Stimulated activated CD8-positive, alpha-beta memory T cell treated with anti-CD3 and anti-CD28 coated beads, Interleukin-4, amount 100 ng/mL, for 48 hours (primary cell): ENCODE results near the gene ADD1.
"Not testable (repeated sequence)": the region's sequence is repeated elsewhere in the genome, so short reads cannot be mapped to it uniquely, and the experiment has no call there.

Experiments used
- DNase-seq: peaks from one replicate; pipeline ENCODE4 v3.0.0-alpha.2; 2020

ADD1 gene

DNA sequence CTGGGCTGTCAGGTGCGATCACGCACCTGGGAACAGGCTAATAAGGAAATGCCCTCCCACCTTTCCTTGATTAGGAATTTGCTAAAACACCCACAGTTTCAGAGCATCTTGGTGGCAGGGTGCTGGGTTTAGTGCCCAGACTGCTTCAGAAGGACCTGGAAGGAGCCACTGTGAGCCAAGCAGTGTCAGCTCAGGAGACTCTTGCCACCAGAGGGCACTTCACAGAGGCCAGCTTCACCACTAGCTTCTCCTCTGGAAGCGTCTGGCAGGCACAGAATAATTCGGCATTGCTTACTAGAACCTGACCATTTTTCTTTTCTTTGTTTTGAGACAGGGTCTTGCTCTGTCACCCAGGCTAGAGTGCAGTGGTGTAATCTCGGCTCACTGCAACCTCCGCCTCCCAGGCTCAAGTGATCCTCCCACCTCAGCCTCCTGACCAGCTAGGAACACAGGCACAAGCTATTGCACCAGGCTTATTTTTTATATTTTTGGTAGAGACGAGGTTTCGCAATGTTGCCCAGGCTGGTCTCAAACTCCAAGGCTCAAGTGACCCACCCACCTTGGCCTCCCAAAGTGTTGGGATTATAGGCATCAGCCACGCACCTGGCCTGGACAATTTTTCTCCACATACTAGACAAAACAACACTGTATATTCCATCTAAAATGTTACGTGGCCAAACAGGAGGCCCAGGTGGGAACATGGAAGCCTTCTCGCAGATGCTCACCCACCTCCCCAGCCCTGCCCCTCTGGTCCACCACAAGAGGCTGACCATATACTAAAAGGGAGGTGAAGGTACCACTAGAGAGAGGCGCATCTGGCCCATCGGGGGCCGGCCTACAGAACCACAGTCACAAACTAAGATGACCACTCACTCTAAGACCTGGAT, 105.5 kb downstream of the ADD1 start:
- DNase-seq = peak; percentile 47

DNA sequence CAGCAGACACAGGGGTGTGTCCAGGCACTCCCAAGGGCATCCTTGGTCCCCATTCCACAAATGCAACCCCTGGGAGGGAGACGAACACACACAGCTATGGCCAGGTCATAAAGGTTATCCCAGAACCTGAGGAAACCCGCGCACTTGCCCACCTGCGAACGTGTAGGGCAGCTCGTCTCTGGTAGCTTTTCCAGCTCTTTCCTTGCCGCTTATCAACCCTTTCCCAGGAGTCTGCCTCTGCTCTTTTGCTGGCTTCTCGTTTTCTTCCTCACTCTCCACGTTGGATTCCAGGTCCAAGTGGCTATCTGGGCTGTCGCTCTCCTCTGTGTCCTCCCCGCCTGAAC, 106.1 kb downstream of the ADD1 start:
- DNase-seq = peak; percentile 16

DNA sequence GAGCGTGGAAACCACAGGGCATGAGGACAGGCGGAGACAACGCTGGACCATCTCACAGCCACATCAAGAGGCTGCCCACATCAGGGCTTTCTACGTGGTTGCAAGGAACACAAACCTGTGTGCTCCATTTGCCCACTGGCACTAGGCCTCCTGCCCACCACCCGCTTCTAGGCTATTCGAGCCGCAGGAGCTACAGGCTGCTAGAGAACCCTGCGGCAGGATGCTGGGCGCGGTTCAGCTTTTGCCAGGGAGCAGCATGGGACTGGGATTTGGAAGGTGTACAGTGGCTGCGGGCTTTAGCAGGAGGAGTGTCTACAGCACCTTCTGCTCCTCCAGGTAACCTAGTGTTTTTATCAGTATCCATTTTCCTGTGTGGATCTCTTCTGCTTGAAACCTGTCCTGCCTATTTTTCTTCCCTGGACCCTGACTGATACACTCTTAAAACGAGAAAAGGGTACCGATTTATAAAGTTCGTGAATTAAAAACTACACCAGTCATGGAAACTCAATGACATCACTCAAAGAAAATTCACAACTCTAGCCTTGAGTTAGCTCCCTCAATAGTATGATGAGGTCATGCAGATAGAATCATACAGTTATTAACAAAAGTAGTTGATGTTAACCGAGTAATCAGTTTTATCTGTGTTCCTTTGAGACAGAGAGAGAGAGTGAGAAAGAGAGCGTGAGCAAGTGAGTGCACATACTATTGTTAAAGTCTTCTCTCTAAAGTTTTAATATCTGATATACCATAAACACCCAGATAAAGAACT, 106.8 kb downstream of the ADD1 start:
- DNase-seq = no peak

DNA sequence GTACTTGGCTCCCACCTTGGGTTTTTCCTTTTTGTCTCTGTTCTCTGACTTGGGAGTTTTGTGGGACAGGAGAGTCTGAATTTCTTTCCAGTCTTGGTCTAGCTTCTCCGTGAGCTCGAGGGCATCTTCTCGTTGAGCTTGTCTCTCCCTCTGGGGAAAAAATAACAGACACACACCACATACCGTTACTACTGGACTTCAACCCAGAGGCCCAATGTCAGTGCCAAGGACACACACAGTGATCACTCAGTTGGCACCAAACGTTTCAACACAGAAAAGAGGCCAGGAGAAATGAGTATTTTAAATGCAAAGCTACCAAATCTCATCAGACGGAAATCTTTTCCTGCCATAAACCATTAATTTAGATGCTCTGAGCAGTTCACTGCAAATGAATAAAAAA, 109.9 kb downstream of the ADD1 start:
- no peak for DNase-seq

DNA sequence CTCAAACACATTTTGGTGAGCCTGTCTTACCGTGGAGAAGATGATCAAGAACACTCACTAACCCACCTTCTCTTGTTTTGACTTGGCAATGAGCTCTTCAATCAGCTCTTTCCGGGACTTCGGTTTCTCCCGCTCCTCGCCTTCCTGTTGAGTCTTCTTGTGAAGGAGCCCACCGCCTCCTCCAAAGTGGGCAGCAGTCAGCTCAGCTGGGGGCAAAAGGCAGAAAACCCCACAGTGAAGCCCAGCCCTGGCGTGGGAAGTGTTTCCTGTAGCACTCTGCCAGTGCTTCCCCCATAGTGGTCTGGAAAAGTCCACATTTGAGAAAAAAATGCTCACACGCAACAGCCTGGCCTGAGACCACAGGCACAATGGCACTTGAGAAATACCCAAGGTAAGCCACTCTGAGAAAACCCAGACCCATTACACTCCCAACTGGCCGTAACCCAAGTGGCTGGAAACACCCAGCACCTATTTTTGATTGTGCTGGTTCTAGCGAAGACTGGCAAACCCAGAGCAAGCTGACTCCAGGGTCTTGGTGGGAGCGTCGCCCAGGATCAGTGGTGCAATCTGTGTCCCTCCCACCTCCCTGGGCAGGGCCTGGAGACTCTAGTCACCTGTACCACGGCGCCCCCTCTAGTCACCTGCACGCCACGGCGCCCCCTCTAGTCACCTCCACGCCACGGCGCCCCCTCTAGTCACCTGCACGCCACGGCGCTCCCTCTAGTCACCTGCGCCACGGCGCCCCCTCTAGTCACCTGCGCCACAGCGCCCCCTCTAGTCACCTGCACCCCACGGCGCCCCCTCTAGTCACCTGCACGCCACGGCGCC, 110.9 kb downstream of the ADD1 start:
- DNase-seq = peak; percentile 89

DNA sequence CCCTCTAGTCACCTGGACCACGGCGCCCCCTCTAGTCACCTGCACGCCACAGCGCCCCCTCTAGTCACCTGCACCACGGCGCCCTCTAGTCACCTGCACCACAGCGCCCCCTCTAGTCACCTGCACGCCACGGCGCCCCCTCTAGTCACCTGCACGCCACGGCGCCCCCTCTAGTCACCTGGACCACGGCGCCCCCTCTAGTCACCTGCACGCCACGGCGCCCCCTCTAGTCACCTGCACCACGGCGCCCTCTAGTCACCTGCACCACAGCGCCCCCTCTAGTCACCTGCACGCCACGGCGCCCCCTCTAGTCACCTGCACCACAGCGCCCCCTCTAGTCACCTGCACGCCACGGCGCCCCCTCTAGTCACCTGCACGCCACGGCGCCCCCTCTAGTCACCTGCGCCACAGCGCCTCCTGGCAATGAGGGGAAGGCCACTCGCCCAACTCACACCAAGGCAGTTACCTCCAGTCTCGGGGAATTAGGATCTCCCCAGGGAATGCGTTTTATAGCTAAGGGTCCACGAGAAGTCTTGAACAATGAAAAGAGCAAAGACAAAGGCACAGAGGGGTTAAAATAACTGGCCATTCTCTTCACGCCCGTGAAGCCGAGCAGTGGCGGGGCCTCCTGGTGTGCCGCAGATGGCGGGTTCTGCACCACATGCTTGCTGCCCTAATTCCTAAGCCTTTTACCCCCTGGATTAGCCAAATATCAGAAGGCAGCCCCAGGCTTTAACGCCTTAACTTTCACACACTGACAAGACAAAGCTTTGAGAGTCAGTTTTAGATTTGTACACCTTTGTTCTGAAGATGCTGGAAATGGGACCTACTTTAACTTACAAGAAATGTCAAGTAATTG, 111.8 kb downstream of the ADD1 start:
- DNase-seq = not testable (repeated sequence)

DNA sequence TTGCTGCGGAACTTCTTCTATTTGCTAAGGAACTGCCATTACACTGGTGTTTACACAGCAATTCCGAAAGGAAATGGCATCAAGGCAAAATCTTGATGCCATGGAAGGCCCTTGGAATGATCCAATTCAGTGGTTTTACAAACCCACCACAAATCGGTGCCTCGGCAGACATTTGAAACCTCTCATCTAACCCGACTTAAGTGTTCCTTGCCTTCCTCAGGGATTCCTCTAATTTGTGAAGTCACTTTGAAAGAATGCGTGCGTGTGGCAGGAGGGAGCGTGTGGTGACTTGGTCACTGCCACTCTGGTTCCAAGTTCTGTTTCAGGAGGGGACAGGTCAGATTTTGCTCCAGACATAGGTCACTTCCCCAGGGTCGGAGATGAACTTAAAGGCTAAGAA, 114.8 kb downstream of the ADD1 start:
- no peak for DNase-seq

DNA sequence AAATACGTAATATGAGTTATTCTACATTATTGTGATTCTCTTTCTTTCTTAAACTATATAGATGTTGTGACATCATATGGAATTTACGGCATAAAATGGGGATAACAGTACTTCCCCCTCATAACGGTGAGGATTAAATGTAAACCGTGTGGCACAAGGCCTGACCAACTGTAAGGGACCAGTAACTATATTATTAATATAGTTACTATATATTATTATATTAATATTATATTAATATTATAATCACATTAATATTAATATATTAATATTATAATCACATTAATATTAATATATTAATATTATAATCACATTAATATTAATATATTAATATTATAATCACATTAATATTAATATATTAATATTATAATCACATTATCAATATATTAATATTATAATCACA, 116.8 kb downstream of the ADD1 start:
- not testable (repeated sequence) for DNase-seq

DNA sequence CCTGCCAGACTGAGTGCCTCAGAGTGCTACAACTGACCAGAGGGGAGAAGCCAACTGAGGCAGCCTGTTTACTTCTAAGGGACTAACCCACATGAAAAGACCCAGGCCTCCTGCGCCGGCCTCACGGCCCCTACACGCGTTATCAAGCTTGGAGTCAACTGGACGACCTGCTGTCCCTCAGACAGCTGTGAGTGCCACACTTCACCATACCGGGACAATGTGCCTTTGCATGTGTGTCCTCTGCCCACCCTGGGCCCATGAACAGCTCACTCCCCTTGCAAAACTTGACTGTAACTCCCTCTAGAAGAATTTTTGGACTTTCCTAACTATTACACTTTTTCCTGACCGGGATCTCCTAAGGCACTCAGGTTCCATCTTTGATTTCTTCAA, 117.8 kb downstream of the ADD1 start:
- peak; percentile 55 for DNase-seq

DNA sequence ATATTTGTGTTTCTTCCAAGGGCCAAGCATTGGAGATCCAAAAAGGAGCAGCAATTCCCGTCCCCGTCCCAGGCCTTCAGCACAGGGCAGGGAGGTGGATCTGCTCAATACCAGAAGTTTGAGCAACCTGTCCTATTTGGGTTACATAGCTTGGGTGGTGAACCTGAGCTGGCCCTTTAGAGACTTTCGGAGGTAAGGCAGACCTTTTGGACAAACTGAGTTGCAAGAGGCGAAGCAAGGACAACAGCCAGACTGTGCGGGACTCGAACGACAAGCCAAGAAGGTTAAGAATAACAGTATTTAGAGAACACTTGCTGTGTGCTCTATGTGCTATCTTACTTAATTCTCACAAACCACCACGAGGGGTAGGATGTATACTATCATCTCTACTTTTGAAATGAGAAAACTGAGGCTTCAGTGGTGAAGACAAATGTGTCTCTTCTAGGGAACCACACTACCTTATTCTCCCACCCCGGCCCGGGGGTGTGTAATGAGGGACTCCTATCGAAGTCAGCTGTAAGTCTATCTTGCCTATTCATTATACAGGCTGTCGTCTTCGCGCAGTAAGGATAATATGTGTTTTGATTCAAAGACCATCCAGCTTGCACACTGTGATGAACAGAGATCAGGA, 118.3 kb downstream of the ADD1 start:
- peak; percentile 85 for DNase-seq

DNA sequence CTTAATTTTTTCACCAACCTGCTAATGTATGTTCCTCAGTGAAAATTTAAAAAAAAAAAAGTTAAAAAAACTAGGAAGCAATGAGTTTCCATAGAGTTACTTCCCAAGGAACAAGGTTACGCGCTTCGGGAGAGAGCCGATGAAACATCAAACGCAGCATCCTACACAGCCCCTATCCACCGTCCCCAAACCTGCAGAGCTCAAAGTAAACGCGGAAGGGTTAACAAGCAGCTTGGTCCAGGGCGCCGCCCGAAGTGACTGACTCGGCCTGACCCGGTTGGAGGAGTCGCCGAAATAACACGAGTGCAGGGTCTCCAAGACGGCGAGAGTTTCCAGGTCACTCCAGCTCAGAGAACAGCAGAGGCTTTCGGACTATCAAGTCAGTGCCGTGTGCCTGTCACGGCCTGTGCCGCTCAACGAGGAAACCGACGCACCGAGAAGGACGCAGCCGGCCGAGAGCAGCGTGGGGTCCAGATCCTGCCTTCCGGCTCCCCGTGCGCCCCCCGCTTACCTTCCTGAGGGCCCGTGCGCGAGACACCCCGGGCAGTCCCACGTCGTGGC, 119.0 kb downstream of the ADD1 start:
- DNase-seq = no peak

DNA sequence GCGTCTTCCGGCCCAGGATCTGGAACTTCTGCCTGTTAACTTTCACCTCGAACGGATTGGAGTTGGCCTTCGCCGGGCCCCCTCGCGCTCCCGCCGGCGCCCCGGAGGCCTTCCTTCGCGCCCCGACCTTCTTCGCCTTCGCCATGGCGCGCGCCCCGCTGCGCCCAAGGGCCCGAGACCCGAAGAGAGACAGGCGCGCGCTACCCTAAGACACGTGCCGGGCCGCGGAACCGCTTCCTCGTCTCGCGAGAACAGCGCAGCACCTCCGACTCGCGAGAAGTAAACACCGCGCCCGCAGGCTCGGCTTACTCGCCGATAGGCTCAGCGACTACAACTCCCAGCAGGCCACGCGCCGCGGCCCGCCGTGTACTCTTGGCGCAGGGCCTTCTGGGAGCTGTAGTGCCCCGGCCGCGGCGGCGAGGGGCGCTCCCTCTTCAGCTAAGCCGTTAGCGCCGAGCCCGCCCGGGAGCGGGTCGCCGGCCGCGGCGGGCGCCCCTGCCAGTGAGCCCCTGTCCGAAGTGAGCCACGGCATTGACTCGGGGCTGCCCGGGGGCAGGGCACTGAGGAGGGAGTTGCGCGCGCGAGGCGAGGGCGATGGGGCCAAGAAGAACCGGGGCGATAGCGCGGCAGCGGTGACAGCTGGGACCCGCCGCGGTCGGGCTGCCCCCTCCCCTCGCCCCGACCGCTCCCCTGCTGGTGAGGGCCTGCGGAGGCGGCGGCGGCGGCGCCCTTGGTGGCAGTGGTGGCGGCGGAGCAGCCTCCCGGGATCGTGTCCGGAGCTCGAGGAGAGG, 119.7 kb downstream of the ADD1 start, which contains the start of the genes GRK4 and NOP14:
GRK4 (plus strand) TSS at position 397 of the 791 bp plus-strand sequence. CDS start 500 bp downstream, outside the sequence.
NOP14 (minus strand) TSS at position 232 of the 791 bp plus-strand sequence; CDS start at position 145, 87 bp downstream.
- DNase-seq = peak; percentile 97

DNA sequence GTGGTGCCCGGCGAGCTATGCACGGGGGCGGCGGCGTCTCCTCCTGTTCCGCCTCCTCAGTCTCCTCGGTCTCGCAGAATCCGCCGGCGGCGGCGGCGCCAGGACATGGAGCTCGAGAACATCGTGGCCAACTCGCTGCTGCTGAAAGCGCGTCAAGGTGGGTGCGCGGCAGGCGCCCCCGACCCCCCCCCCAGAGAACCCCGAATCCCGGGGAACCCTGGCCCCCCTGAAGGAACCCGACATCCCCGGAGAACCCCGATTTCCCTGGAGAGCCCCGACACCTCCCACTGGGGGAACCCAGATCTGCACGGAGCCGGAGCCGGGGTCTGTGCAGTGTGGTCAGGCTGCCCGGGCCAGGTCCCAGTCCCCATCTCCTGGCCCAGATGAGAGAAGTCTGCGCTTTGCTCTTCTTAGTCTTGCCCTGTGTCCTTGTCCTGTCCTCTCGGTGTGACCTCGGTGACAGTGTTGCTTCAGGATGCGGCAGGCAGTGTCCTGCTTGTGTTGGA, 120.4 kb downstream of the ADD1 start:
- peak; percentile 66 for DNase-seq

DNA sequence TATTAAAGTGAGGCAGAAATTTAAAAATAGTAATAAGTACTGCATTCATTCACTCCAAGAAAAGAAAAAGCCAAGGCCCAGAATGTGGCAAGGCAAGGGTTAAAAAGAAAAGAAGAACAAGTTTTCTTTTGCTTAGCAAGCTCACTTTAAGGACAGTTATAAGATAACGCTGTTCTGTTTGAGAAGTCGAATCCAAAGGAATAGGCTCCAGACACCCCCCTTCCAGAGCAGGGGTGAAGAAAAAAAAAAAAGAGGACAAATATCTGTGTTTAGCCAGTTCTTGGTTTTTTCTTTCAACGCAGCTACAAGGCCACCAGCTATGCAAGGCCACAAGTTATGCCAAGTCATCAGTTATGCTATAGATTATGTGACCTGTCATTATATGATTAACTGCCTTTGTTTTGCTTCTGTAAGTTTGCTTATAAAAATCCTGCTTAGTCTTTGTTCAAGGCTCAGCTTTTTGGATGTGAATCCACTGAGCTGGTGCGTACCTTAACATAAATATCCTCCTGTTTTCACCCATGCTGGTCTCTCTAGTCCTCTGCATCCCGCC, 121.1 kb downstream of the ADD1 start:
- no peak for DNase-seq

DNA sequence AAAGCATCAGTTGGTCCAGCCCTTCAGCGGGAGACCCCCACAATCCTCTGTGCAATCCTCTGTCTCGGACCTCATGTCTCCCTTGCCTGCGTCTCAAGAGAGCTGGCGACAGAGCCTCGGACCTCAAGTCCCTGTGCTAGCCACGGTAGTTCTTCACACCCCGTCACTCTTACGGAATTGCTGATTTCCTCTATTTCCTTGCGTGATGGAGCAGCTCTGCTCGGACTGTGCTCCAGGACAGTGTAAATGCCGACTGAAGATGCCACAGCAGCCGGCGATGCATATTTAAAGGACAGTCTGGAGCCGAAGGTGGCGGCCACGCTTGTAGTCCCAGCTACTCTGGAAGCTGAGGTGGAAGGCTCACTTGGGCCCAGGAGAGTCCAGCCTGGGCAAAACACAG, 121.6 kb downstream of the ADD1 start:
- DNase-seq = peak; percentile 20

DNA sequence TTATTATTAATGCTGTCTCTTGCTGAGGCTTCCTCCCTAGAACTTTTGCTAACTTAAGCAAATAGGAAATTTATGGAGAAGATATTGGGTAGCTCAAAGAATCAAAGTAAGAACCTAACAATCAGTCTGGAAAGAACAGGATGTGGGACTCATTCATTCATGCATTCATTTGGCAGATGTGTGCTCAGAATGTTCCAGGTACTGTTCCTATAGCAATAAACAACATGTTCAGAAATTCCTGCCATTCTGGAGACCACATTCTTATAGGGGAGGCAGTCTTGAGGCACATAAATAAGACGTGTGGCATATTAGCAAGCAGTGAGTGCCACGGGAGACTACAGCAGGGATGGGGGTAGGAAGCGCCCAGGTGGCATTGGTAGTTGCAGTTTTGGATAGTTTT, 124.7 kb downstream of the ADD1 start:
- no peak for DNase-seq

DNA sequence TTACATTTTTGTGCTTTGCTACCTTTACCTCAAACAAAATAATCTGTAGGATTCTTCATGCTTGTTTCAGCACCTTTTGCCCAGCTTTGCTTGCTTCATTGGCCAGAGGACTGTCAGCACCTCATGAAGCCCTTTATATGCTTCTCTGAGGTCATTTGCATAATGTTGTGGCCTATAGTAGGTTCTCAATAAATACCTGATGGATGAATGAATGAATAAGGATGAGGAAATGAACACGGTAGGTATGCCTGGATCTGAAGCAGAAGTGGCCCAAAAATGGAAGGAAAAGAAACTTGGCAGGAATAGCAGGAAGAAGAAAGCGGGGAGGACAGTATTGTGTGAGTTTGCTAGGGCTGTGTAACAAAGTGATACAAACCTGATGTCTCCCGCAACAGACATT, 127.6 kb downstream of the ADD1 start:
- DNase-seq = no peak

DNA sequence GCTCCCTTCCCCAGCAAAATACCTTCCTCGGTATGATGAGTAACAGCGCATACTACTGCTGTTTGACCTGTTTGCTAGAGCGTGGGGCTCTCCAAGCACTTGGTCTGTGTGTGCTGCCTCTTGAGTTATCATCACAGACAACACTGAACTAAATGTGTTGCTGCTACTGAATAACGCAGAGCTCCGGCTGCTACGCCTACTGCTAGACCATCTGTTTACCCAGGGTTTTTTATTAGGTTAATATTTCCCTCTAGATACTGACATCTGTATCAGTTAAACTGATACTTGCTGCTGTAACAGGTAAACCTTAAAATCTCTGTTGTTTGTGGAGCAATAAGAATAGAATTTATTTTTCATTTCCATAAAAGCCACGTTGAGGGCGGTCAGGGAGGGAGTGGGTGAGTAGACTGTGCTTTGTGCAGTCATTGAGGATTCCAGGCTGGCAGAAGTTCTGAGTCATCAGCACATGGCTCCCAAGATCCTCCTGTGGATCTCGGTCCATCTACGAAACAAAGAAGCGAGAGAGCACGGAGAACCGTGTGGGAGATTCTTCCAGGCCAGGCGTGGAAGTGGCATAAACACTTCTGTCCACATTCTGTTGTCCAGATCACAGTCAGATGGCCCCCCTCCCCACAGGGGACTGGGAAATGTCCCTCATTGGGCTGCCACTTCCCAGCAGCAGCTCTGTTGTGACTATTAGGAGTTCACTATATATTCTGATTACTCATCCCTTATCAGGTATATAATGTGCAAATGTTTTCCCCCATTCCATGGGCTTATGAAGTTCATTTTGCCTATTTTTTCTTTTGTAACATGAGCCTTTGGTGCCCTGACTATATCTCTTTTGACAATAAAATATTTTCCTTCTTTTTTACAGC, 133.8 kb downstream of the ADD1 start:
- no peak for DNase-seq
